Activated CD4-positive, CD25-positive, alpha-beta regulatory T cell treated with anti-CD3 and anti-CD28 coated beads, Interleukin-2, amount 50 U/mL, for 72 hours (primary cell): ENCODE results near the gene ARL15.
"Not testable (repeated sequence)": the region's sequence is repeated elsewhere in the genome, so short reads cannot be mapped to it uniquely, and the experiment has no call there.

ENCODE experiments used
- DNase-seq: peaks from one replicate; pipeline ENCODE4 v3.0.0; 2021

The ARL15 gene

DNA sequence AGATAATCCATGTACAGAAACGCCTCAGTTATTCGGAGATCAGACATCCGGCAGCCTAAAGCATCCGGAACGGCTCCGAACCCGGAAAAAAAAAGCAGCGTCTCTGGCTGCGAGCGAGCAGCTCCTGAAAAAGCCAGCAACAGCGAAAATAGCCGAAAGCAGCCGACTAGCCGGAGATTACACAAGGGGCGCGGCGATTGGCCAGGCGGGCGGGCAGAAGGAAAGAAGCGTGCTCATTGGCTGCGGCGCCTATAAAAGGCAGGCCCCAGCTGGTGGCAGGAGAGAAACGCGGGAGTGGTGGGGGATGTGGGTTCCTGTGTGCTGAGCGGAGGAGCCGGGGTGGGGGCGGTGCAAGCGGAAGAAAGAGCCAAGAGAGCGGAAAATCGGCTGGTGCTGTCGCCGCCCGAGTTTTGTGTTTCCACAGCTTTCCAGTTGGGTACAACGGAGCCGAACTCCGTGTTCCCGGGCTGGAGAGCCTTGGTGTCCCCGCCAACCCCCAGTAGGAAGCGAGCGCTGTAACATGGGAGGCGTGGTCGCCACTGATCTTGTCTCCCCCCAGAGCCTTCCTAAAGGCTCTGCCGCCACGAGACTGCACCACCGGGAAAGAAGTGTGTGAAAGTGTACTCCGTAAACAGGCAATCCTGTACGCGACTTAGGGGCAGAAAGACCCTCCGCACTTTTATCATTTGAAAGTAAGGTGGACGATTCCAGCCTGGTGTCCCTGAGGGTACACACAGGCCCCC is at the start of gene ARL15:
ARL15 (minus strand) TSS at position 141 of the 743 bp plus-strand sequence.
- DNase-seq = peak; percentile 96

DNA sequence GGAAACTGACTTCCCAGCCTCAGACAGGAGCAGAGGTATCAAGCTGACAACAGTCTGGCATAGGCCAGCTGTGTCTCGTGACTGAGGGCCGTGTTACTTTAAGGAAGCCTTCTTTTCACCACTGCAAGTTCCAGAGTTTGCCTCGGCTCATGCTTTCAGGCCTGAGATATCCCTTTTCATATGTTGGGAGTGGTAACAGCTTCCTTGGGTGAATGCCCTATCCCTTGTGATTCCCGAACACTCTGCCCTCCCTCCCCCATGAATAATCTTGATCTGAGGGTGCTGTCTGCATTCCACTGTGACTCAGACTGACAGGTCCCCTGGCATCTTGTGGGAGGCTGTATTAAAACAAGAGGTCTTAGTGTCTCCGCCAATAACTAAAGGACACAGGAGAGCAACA is 49.7 kb upstream of the ARL15 start:
- no peak for DNase-seq

DNA sequence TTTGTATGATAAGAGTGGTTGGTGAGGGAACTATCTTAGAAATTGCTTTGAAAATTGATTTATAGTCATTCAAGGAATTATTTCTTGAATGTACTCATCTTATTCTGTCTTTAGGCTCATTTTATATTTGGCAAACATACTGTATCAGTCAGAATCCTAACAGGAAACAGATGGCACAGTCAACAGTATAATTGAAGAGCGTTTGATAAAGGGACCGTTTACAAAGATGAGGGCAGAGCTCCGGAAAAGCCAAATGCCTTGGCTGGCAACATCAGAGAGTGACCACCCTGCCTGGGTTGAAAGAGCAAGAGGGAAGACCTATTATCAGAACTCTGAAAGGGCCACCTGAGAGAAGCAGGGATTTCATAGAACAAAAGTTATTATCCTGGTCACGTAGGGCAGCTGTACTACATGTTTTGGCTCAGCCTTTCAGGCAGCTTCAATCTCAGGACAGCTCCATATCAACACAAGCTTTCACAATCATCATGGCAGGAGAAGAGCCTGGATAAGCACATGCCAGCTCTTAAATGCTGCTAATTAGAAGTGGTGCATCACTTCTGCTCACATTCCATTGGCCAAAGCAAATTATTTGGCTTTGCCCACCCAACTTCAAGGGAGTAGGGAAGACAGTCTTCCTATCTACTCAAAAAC is 47.2 kb upstream of the ARL15 start:
- no peak for DNase-seq

DNA sequence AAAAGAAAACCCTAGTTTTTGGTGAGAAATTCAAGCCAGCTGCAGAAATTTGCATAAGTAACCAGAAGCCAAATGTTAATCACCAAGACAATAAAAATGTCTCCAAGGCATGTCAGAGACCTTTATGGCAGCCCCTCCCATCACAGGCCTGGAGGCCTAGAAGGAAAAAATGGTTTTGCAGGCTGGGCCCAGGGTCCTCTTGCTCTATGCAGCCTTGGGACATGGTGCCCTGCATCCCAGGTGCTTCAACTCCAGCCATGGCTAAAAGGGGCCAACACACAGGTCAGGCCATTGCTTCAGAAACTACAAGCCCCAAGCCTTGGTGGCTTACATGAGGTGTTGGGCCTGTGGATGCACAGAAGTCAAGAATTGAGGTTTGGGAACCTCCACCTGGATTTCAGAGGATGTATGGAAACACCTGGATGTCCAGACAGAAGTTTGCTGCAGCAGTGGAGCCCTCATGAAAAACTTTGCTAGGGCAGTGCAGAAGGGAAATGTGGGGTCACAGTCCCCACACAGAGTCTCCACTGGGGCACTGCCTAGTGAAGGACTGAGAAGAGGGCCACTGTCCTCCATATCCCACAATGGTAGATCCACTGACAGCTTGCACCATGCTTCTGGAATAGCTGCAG is 43.7 kb upstream of the ARL15 start:
- not testable (repeated sequence) for DNase-seq

DNA sequence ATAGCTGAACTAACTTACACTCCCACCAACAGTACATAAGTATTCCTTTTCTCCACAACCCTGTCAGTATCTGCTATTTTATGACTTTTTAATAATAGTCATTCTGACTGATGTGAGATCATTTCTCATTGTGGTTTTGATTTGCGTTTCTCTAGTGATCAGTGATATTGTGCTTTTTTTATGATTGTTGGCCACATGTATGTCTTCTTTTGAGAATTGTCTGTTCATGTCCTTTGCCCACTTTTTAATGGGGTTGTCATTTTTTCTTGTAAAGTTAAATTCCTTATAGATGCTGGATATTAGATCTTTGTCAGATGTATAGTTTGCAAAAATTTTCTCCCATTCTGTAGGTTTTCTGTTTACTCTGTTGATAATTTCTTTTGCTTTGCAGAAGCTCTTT is 42.2 kb upstream of the ARL15 start:
- DNase-seq = not testable (repeated sequence)

DNA sequence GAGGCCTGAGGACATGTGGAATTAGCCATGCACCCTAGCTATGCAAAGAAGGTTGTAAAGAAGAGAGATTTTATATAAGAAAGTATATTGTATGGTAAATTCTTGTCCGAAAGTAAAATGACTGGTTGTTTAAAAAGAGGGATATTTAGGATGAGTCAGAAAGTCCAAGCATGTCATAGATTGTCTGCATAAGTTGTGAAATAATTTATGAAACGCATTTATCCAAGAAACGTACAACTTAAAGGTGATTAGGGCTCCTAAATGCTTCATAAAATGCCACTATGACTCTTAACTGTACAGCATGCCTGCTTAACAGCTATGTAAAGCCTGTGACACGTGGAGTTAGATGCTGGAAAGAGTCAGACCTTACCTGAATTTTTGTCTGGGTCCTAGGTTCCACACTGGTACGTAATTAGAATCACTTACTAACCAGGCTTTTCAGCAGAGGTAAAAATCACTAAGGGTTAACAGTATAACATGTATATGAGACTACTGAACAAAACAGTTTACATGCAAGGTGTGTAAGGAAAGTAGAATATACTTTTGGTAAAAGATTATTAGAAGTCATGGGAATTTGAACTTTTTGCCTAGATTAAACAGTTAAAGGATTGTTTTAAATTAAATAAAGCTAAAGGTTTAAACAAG is 37.0 kb upstream of the ARL15 start:
- DNase-seq = no peak

DNA sequence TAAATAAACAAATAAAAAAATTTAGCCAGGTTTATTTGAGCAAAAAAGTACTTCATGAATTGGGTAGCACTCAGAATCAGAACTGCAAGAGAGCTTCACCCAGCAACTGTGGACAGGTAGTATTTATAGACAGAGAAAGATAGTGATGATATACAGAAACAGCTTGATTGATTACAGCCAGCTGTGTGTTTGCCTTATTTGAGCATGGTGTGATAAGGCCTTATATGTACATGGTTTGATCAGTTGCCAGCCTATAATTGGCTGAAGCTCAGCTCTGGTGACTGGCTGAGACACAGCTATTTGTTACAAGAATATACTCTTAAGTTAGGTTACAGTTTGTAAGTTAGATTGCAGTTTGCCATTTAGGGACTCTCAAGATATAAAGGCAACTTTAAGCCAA is 34.3 kb upstream of the ARL15 start:
- no peak for DNase-seq

DNA sequence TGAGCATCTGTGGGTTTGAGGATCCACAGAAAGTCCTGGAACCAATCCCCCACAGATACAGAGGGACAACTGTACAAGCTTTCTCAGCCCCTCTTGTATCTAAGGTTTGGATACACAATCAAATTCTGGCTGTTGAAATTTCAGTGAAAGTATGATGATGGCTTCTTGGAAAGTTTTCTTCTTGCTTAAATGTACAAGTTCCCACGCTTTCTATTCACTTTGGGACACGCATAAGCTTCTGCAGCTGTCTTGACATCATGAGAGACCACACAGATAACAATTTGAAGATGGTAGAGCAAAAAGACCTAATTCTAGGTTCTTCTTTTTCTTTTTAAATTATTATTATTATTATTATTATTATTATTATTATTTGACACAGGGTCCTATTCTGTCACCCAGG is 31.6 kb upstream of the ARL15 start:
- no peak for DNase-seq

DNA sequence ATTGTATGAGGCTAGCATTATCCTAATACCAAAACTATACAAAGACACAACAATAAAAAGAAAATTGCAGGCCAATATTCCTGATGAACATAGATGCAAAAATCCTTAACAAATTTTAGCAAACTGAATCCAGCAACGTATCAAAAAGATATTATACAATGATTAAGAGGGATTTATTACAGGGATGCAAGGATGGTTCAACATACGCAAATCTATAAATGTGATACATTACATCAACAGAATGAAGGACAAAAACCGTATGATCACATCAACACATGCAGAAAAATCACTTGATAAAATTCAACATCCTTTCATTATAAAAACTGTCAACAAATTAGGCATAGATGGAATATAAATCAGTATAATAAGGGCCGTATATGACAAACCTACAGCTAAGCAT is 27.1 kb upstream of the ARL15 start:
- DNase-seq = no peak

DNA sequence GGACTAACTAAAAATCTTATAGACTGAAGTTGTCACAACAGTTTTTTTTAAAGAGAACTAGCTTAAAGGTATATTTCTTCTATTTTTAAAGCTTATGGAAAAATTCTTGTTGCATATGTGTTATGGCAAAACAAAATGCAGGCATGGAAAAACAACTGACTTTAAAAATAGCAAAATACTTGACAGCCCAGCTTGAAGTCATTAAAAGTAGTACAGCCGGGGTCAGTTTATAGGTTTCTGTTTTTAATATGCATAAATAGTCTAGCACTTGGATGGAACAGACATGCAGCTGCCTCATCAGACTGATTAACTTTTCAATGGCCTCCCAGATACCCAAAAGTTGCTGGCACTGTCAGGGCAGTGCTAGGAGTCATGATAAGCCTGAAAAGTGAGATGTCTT is 22.3 kb upstream of the ARL15 start:
- no peak for DNase-seq

DNA sequence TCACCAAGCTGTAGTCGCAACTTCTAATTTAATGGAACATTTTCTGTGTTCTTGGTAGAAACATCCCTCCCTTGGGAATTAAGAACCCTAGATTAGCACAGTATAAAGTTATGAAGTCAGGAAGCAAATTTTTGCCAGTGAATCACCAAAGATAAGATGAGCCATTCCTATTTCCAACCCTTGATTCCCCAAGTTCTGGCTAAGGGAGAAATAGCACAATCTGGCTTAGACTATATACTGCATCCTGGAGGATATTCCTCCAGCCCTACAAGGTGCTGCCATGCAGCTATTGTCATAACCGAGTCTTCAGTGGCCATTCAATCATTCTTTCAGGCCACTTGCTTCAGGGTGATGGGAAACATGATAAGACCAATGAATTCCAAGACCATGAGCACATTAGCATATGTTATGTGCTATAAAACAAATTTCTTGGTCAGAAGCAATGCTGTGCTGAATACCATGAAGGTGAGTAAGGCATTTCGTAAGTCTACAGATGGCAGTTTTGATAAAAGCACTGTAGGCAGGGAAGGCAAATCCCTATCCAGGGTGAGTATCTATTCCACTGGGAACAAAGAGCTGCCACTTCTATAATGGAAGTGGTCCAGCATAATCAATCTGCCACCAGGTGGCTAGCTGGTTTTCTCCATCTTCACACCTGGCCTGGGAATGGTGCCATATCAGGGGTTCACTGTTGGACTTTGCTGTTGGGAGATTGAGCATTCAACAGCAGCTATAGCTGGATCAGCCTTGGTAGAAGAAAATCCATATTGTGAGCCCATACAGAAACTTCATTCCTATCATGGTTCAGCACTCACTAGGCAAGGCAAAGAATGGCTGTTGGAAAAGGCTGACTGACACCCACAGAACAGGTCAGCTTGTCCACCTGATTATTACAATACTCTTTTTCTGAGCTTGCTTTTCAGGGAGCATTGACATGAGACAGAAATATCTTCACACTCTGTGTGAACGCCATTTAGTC is 19.6 kb upstream of the ARL15 start:
- DNase-seq = no peak

DNA sequence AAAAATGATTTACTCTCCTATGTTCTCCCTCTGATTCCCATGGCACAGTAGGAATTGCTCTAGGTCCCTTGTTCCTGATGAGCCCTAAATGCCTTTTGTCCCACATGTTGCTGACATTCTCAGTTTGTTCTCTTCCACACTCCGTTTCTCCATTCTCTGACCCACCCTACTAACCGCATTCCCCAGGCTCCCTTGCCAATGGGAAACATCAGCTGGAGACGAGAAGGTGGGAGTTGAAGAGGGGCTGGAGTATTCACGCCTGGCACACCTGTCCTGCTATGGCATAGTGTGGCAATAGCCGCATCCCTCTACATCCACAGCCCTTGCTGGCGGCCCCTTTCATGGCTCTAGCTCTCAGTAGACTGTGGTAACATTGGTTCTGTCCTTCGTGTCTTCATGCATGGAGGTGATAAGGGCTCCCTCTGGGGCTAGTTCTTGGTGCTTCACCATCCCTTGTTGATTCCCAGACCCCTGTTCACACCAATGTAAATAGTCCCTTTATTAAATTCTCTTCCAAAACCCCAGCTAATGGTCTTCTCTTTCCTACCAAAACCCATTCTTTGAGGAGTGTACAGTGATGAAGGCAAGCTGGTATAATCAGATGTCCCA is 16.4 kb upstream of the ARL15 start:
- no peak for DNase-seq

DNA sequence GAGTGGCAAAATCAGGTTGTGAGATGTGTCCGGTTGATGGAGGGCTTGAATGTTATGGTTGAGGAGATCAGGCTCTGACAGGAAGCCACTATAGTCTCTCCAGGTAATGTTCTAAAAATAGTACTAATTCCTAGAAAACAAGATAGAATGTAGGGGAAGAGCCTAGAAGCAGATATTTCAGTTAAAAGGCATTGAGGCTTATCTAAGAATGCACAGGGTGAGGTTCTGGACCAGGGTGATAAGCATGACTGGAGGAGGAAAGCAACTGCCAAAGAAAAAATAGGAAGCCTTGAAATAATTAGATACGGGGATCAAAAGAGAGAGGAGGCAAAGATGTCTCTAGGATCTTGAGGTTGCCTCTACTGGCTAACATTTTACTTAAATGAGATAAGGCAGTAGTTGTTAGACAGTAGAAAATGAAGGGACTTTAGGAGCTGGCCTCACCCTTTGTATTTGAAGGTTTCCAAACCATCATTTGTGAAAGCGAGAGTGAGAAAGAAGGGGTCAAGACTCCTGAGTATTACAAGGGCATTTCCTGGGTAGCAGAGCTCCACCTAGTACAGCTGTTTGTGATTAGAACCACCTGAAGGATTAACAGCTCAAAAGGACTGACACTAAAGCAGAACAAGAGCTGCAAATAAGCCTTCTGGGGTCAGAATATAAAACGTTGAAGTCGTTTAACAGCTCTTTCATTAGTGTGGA is 15.4 kb upstream of the ARL15 start:
- DNase-seq = no peak

DNA sequence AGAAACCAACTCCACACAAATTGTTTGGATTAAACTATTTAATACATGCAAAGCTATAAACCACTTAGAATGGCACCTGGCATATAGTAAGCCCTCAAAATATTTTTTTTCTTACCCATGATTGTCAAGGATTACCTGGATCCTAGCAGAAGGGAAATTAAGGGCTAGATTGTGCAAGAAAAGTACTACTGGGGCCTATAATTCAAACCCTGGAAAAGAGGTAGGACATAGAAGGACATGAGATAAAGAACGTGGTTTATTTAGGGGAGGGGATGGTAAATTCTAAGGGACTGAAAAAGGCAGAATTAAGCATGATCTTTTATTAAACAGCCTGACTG is 14.9 kb upstream of the ARL15 start:
- no peak for DNase-seq

DNA sequence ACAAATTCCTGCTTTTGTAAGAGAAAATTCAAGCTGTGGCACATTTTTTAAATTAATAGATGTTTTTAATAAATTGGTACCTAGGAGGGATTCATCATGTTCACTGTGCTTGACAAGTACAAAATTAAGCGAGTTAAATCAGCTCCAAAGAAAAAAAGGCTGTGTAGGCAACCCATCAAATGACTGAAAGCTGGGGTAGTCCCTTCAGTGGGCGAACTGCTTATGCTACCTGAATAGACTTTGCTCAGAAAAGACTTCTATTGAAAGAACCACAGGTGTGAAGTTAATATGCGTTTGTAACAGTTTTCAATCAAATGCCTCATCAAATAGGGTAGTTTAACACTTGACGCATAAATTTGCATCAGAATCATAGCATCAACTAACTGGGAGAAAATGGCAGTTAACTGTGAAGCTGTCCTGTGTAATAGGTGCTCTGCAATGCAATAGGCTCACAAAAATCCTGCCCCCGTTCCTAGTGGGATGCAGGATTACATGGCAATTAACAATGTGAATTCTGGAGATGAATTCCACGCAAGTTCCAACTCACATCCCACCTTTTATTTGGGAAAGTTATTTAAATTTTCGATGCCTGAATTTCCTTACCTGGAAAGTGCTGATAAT is 14.4 kb upstream of the ARL15 start:
- no peak for DNase-seq

DNA sequence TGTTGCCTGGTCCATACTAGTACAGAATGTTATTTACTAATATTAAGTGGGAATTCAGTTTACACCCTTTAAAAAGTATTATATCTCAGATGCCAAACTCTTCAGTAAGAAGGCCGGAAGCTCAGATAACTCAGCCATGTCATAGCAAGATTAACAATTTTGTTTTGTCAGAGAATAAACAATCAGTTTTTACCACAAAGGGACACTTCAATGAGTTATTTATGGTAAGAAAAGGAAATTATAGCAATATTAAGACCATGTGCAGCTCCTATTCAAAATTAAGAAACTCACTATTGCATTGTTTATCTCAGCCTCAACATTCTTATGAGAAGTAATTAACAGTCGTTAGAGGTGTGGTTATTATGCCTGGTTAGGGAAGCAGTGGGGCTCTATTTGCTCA is 13.1 kb upstream of the ARL15 start:
- no peak for DNase-seq

DNA sequence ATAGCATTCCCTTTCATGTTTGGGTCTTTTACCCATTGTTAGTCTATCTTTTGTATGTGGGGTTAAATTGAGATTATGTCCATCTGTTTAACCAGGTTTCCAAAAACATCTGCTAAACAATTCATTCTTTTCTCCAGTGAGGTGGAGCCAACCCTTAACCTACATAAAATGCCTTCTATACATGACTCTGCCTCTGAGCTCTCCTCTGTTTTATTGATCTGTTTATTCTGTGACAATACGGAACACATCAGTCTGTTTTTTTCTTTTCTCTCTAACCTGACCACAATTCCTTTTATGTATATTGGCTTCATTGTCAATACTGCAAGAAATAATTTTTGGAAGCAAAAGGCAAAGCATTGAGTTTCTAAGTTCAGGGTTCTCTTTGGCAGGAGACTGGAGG is 9.9 kb upstream of the ARL15 start:
- no peak for DNase-seq

DNA sequence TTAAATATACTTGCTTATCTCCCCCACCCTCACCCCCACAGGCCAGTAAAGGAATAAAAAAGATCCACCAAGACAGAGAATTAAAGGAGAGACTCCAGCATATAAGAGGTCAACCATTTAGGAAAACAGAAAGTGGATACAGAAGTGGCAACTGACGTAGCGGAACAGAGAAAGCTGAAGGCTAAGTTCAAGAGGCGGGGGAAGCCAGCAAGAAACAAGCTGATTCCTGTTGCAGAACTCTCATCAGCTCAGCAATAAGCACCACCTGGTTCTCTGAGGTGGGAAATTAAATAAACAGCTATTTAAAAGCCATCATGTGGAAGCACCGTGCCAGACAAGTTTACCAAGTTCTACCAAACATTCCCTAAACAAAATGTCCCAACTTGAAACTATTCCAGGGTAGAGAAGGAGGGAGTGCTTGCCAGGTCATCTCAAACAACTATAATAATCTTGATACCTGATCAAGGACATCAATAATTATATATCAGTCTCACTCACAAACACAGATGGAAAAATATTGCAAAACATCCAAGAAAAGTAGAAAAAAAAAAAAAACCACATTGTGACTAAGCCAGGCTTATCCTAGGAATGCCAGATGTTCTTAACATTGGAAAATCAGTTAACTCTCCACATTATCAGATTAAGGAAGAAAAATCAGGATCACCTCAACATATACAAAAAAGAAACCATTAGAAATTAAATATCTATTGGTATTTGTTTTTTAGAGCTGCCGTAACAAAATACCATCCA is 7.3 kb upstream of the ARL15 start:
- DNase-seq = no peak

DNA sequence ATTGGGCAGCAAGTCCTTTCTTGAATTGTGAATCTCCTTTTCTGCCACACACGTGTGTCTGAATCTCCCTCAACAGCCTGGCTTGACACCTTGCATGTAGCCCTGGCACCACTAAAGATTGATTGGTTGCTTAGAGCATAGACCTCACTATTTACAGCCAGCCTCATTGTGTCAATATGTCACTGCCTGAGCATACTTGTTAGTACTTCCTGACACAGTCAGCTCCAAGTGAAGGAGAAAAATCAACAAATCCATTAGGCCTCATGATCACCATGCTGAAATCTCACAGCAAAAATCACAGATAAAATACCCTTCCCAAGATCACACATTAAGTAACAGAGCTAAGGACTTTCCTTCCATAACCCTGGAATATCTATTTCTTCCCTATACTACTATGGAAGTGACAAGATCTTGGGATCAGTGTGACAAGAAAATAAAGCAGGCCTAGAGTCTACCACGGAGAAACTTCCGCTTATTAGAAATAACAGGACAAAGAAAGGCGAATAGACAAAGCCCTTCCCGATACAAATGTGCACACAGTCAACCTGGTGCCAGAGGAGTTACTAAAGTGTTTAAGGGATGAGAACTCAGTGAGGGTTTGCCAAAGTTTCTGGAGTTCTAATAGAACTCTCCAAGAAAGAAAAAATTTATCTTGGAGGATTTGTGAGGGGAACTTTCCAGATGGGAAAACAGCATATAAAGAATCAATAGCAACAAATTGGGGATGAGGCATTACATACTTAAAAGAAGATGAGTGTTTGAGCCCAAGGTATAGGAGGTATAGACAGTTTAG is 5.6 kb upstream of the ARL15 start:
- DNase-seq = no peak
